GM12892 (cell line): ENCODE results near the gene VSIR.

ENCODE experiments used
- POLR2A ChIP-seq: IDR thresholded peaks from 2 replicates; pipeline ENCODE4 v1.6.1; 2011; ENCODE audit warnings: low read depth, low read length, control low read depth
- POLR2AphosphoS5 ChIP-seq: IDR thresholded peaks from 2 replicates; pipeline ENCODE4 v1.6.1; 2011; ENCODE audit warnings: low read depth, low read length, control low read depth
- TAF1 ChIP-seq: IDR thresholded peaks from 2 replicates; pipeline ENCODE4 v1.6.1; 2011; ENCODE audit warnings: low read depth, mild to moderate bottlenecking, control low read depth, low read length, borderline replicate concordance

DNA sequence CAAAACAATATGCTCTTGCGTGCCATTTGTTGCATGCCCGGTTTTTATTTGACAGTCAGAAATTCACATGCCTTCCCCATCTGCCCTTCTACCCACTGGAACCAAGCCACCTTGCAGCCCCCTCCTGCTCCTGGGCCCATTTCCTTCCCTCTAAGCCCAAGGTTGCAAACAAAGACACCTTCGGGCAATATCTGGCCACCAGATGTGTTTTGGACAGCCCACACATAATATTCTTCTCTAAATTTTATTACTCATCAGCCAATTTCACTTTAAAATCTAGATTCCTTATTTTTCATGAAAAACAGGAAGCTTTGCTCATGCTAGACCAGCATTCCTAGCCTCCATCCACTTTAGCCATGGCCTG lies 35.5 kb downstream of the VSIR start:
- TF ChIP-seq TAF1 (no peak), POLR2A (no peak), POLR2AphosphoS5 (no peak)
